ENCODE data around the gene ANGPTL2. TPM values are rescaled to one million over a fixed set of nuclear protein-coding genes. Genes with fewer than 3 reads are reported as not detected.

ANGPTL2 gene
- total RNA-seq, 2 experiments from 2014 or later, result not detected

DNA sequence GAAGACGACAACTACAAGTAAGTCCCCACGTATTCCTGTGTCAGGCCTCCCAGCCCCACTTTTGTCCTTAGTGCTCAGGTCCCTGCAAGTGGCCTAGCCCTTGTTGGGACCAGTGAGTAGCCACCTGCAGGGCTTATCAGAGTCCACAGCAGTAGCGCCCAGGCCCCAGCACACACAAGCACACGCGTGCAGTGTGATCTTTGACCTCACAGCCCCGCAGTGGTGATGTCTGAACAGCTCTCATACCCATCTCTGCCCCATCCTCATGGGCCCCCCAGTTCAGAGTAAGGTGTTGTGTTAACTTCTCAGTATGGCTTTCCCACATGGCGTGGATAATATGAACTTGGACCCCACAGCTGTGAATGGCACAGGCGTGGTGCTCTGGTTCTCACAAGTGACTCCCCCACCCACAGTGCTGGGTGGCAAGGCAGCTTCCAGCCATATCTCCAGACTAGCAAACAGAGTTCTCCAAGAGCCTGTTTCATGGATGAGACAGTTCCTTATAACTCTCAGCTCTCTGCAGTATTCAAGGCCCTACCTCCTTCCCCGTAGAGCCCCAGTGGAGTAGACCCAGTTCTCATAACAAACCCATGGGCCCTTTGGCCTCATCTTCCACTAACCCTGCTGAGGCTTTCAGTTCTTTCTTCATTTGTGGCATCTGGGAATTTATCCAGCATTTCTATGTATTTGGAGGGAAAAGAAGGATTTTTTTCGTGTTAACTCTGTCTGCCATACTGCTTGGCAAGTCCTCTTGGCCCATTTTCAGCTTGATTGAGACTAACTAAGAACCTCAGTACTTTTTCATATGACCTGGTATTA lies 46.5 kb upstream of the ANGPTL2 start:
- ChIA-PET POLR2A (no interaction called here), CTCF (interaction anchor here (1.0 to 1.5 kb wide), 2 partner anchors 45 to 228 kb away, joined by 3 to 4 read pairs; no protein-coding TSS in a partner anchor)
- Mint-ChIP-seq H3K27me3 (no peaks in the 10 kb centered on the region), H3K4me3 (no peak overlapping the region), H3K4me1 (ENCODE audit: low read depth) (no peaks in the 10 kb centered on the region), H3K9me3 (no peaks in the 10 kb centered on the region), H3K27ac (no peak overlapping the region), H3K36me3 (ENCODE audit: low read depth) (no peaks in the 10 kb centered on the region)
- intact Hi-C loops (cut with micrococcal nuclease), result no loop called here
- TF ChIP-seq, protein P1, sequence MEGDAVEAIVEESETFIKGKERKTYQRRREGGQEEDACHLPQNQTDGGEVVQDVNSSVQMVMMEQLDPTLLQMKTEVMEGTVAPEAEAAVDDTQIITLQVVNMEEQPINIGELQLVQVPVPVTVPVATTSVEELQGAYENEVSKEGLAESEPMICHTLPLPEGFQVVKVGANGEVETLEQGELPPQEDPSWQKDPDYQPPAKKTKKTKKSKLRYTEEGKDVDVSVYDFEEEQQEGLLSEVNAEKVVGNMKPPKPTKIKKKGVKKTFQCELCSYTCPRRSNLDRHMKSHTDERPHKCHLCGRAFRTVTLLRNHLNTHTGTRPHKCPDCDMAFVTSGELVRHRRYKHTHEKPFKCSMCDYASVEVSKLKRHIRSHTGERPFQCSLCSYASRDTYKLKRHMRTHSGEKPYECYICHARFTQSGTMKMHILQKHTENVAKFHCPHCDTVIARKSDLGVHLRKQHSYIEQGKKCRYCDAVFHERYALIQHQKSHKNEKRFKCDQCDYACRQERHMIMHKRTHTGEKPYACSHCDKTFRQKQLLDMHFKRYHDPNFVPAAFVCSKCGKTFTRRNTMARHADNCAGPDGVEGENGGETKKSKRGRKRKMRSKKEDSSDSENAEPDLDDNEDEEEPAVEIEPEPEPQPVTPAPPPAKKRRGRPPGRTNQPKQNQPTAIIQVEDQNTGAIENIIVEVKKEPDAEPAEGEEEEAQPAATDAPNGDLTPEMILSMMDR (IDR thresholded peaks at IDR 0.05), result no peak
- DNase-seq (no peak), ATAC-seq (no peak)

DNA sequence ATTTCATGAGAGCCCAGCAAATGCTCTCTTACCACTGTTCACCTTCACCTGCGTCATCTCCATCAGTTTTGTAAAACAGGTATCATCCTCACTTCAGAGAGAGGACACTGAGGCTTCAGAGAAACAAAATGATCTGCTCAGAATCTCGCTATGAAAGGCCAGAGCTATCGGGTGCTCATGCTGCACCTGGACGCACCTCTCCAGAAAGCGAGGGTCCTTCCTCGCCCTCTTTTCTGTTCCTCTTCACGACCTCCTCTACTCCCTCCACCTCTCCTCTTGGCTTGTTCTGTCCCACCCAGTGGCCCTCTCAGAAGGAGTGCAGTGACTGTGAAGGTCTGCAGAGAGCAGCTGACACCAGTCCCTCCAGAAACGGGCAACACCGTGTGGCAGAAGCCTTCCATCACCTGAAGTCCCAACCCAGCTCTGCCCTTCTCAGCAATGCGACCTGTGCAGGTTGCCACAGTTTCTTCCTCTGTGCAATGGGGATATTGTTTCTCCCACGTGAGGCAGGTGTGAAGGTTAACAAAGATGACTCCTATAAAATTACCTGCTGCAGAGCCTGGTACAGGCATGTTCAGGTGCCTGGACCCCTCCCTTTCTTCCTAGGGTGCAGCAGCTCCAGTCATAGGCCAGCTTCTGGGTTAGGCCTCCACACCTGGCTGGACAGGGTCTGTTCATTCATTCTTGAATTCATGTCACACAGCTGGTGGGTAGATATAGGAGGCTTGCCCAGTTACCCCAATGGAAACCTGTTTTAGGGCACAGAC lies 45.3 kb upstream of the ANGPTL2 start:
- intact Hi-C loops (cut with micrococcal nuclease), result no loop called here
- no peak for DNase-seq
- CTCF ChIA-PET, result interaction anchor here (0.8 kb wide), 1 partner anchor 47 kb away, joined by 3 read pairs; no protein-coding TSS in a partner anchor

DNA sequence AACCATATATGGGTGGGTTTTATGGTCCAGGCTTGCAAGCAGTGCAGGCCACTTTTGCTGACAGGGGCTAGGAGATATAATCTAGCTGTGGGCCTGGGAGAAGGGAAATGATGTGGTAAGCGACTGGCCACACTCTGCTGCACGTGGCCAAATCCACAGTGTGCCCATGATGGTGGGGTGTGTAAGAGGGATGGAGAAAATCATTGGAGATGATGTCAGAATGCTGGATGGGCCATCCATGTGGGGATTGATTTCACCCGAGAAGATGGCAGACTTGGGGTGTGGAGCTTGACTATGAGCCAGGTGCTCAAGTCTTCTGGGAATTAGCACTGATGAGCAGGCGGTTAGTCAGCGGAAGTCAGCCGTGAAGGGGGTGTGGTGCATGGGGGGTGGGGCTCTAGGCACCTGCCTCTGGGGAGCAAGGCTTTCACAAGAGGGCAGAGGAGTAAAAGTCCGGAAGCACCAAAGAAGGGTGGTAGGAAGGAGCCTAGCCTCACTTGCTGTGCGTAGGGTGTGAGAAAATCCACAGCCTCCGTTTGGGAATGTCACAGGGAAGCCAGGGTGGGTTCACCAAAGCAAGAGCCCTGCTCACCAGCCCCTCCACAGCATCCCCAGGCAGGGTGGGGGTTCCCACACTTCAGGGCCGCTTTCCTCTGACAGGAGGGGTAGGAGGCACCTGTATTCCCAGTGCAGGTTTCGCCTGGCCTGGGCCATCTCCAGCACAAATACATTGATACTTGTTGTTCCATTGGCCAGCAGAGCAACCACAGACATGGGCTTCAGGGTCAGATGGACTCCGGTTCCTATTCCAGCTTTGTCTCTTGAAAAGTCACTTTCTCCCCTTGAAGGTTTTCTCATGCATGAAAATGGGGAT lies 44.5 kb upstream of the ANGPTL2 start:
- Mint-ChIP-seq H3K36me3 (ENCODE audit: low read depth) (no peaks in the 10 kb centered on the region), H3K4me1 (ENCODE audit: low read depth) (peaks cover 7% of the 10 kb centered on the region), H3K27ac (no peak overlapping the region), H3K27me3 (no peaks in the 10 kb centered on the region), H3K9me3 (no peaks in the 10 kb centered on the region), H3K4me3 (no peak overlapping the region)
- intact Hi-C loops (cut with micrococcal nuclease), result no loop called here
- ChIA-PET POLR2A (no interaction called here), CTCF (interaction anchor here (0.8 to 1.0 kb wide), 2 partner anchors 48 to 461 kb away, joined by 3 read pairs; no protein-coding TSS in a partner anchor)
- ATAC-seq (no peak), DNase-seq (no peak)
- TF ChIP-seq, protein P1 (IDR thresholded peaks at IDR 0.05), result no peak

More for the DNA sequence above, 45.3 kb upstream of the ANGPTL2 start:
- TF ChIP-seq, protein P1 (IDR thresholded peaks at IDR 0.05), result no peak
- ATAC-seq, result no peak
- Mint-ChIP-seq H3K4me1 (ENCODE audit: low read depth) (peaks cover 7% of the 10 kb centered on the region), H3K27ac (no peak overlapping the region), H3K4me3 (no peak overlapping the region), H3K36me3 (ENCODE audit: low read depth) (no peaks in the 10 kb centered on the region), H3K9me3 (no peaks in the 10 kb centered on the region), H3K27me3 (no peaks in the 10 kb centered on the region)
- POLR2A ChIA-PET, result interaction anchor here (0.5 kb wide), 1 partner anchor 160 kb away, joined by 4 read pairs; no protein-coding TSS in a partner anchor

DNA sequence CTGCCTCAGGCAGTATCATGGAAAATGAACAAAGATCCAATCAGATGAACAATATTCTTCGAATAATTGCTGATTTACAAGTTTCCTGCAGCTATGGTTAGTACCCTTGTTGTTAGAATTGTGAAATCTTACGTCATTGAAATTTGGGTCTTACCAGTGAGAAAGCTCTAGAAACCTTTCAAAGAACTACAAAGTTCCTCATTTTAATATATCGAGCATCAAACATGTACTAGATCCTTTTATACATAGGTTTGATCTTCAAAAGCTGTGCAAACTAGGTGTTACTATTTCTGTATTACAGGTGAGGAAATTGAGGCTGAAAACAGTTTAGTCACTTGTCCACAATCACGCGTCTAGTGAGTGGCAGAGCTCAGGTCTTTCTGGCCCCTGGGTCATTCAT lies 43.7 kb upstream of the ANGPTL2 start:
- POLR2A ChIA-PET, result no interaction called here
- Mint-ChIP-seq H3K4me1 (ENCODE audit: low read depth) (peaks cover 7% of the 10 kb centered on the region), H3K9me3 (no peaks in the 10 kb centered on the region), H3K27ac (no peak overlapping the region), H3K4me3 (no peak overlapping the region), H3K27me3 (no peaks in the 10 kb centered on the region), H3K36me3 (ENCODE audit: low read depth) (no peaks in the 10 kb centered on the region)
- DNase-seq (no peak), ATAC-seq (no peak)
- CTCF ChIA-PET, result interaction anchor here (1.0 to 1.3 kb wide), 3 partner anchors 8 to 460 kb away, joined by 3 to 5 read pairs (median 3); no protein-coding TSS in a partner anchor
- intact Hi-C loops (cut with micrococcal nuclease), result no loop called here
- TF ChIP-seq, protein P1 (IDR thresholded peaks at IDR 0.05), result no peak
